H9 (cell line): ENCODE measurements around the gene FARP2. TPM values are rescaled to one million over a fixed set of nuclear protein-coding genes. Genes with fewer than 3 reads are reported as not detected.
A peak's percentile ranks its signal among the peaks of the same experiment; 100 is the strongest.

Source experiments
- DNase-seq: peaks from one replicate; pipeline ENCODE4 v3.0.0-alpha.2; 2017
- H2AFZ ChIP-seq: one replicate; pipeline ENCODE4 v1.6.1; 2013; ENCODE audit warnings: mild to moderate bottlenecking, low read length, control low read depth, moderate library complexity
- H2AK5ac ChIP-seq: 2 replicates; pipeline ENCODE4 v1.6.1; 2013; ENCODE audit warnings: low read length, control low read depth, mixed read lengths; ENCODE audit not compliant: insufficient read length
- H2BK120ac ChIP-seq: one replicate; pipeline ENCODE4 v1.6.1; 2013; ENCODE audit warnings: low read depth, mild to moderate bottlenecking, low read length, control low read depth, inconsistent platforms; ENCODE audit not compliant: poor library complexity, severe bottlenecking
- H2BK12ac ChIP-seq: 2 replicates; pipeline ENCODE4 v1.6.1; 2013; ENCODE audit warnings: low read length, control low read depth, mixed read lengths, low read depth; ENCODE audit not compliant: insufficient read length
- H2BK15ac ChIP-seq: 2 replicates; pipeline ENCODE4 v1.6.1; 2013; ENCODE audit warnings: low read depth, low read length, control low read depth
- H2BK20ac ChIP-seq: one replicate; pipeline ENCODE4 v1.6.1; 2013; ENCODE audit warnings: low read depth, mild to moderate bottlenecking, low read length, control low read depth, inconsistent platforms; ENCODE audit not compliant: poor library complexity, severe bottlenecking
- H2BK5ac ChIP-seq: 2 replicates; pipeline ENCODE4 v1.6.1; 2013; ENCODE audit warnings: low read length, control low read depth, mixed read lengths; ENCODE audit not compliant: insufficient read length
- H3K14ac ChIP-seq: 2 replicates; pipeline ENCODE4 v1.6.1; 2013; ENCODE audit warnings: low read length, control low read depth; ENCODE audit not compliant: insufficient read depth
- H3K18ac ChIP-seq: 2 replicates; pipeline ENCODE4 v1.6.1; 2013; ENCODE audit warnings: low read depth, mild to moderate bottlenecking, mixed read lengths, low read length, control low read depth; ENCODE audit not compliant: insufficient read length
- H3K23ac ChIP-seq: 2 replicates; pipeline ENCODE4 v1.6.1; 2013; ENCODE audit warnings: low read length, control low read depth, mixed read lengths, low read depth; ENCODE audit not compliant: insufficient read length
- H3K23me2 ChIP-seq: 2 replicates; pipeline ENCODE4 v1.6.1; 2013; ENCODE audit warnings: low read depth, mild to moderate bottlenecking, mixed read lengths, low read length, control low read depth; ENCODE audit not compliant: insufficient read length, poor library complexity, severe bottlenecking
- H3K27ac ChIP-seq: 2 replicates; pipeline ENCODE4 v1.5.1; 2013; ENCODE audit warnings: low read length, control low read depth, mixed read lengths, low read depth; ENCODE audit not compliant: insufficient read length
- H3K27me3 ChIP-seq: 2 replicates; pipeline ENCODE4 v1.6.1; 2013; ENCODE audit warnings: low read length, control low read depth, inconsistent platforms; ENCODE audit not compliant: insufficient read depth
- H3K4ac ChIP-seq: 2 replicates; pipeline ENCODE4 v1.6.1; 2013; ENCODE audit warnings: low read depth, mild to moderate bottlenecking, control low read depth, inconsistent platforms, low read length, moderate library complexity
- H3K4me1 ChIP-seq: 2 replicates; pipeline ENCODE4 v1.6.1; 2013; ENCODE audit warnings: low read length, control low read depth, inconsistent platforms; ENCODE audit not compliant: insufficient read depth
- H3K4me2 ChIP-seq: 2 replicates; pipeline ENCODE4 v1.6.1; 2013; ENCODE audit warnings: low read length, control low read depth, mixed read lengths; ENCODE audit not compliant: insufficient read length, insufficient read depth
- H3K56ac ChIP-seq: 2 replicates; pipeline ENCODE4 v1.6.1; 2013; ENCODE audit warnings: low read depth, mild to moderate bottlenecking, mixed read lengths, low read length, control low read depth; ENCODE audit not compliant: insufficient read length
- H3K79me1 ChIP-seq: 2 replicates; pipeline ENCODE4 v1.6.1; 2013; ENCODE audit warnings: low read depth, mild to moderate bottlenecking, moderate library complexity, low read length, control low read depth, inconsistent platforms; ENCODE audit not compliant: insufficient read depth, poor library complexity, severe bottlenecking
- H3K79me2 ChIP-seq: 2 replicates; pipeline ENCODE4 v1.6.1; 2013; ENCODE audit warnings: low read length, control low read depth, inconsistent platforms; ENCODE audit not compliant: insufficient read depth
- H3K9ac ChIP-seq: 2 replicates; pipeline ENCODE4 v1.6.1; 2013; ENCODE audit warnings: low read length, control low read depth, mixed read lengths; ENCODE audit not compliant: insufficient read length; ENCODE audit errors: extremely low read depth
- H3K9me3 ChIP-seq: one replicate; pipeline ENCODE4 v1.6.1; 2013; ENCODE audit warnings: low read depth, low read length, inconsistent platforms; ENCODE audit not compliant: control insufficient read depth
- H3T11ph ChIP-seq: one replicate; pipeline ENCODE4 v1.6.1; 2013; ENCODE audit warnings: mild to moderate bottlenecking, low read length, control low read depth, inconsistent platforms
- H4K20me1 ChIP-seq: one replicate; pipeline ENCODE4 v1.6.1; 2013; ENCODE audit not compliant: control insufficient read depth, insufficient read length, insufficient read depth
- H4K5ac ChIP-seq: 2 replicates; pipeline ENCODE4 v1.6.1; 2013; ENCODE audit warnings: low read depth, mild to moderate bottlenecking, mixed read lengths, low read length, control low read depth; ENCODE audit not compliant: insufficient read length
- H4K8ac ChIP-seq: replicated peaks from 2 replicates; pipeline ENCODE4 v1.6.1; 2013; ENCODE audit warnings: low read length, control low read depth, mixed read lengths, low read depth; ENCODE audit not compliant: insufficient read length
- H4K91ac ChIP-seq: 2 replicates; pipeline ENCODE4 v1.6.1; 2013; ENCODE audit warnings: low read depth, mild to moderate bottlenecking, moderate library complexity, mixed read lengths, low read length, control low read depth; ENCODE audit not compliant: insufficient read length
- H3K27ac Mint-ChIP-seq, 3 experiments: 2 replicates in 2 of 3; 3 replicates in 1 of 3; pipeline ENCODE4 v1.8.0; 2020 to 2021; ENCODE audit warnings: mixed read lengths in 3 of 3, mild to moderate bottlenecking in 1 of 3, moderate library complexity in 1 of 3
- H3K27me3 Mint-ChIP-seq: 2 replicates; pipeline ENCODE4 v1.8.0; 2021; ENCODE audit warnings: low read depth, mild to moderate bottlenecking, moderate library complexity, mixed read lengths
- H3K36me3 Mint-ChIP-seq, 3 experiments: 2 replicates in 2 of 3; 3 replicates in 1 of 3; pipeline ENCODE4 v1.8.0; 2020 to 2021; ENCODE audit warnings: low read depth in 3 of 3, mixed read lengths in 3 of 3; ENCODE audit not compliant: insufficient read depth in 1 of 3
- H3K4me1 Mint-ChIP-seq, 2 experiments: 2 replicates each; pipeline ENCODE4 v1.8.0; 2020; ENCODE audit warnings: mixed read lengths in 2 of 2
- H3K4me3 Mint-ChIP-seq, 2 experiments: 2 replicates in 1 of 2; 3 replicates in 1 of 2; pipeline ENCODE4 v1.8.0; 2020 to 2021; ENCODE audit warnings: mild to moderate bottlenecking in 2 of 2, mixed read lengths in 2 of 2, moderate library complexity in 1 of 2
- H3K9me3 Mint-ChIP-seq, 2 experiments: 2 replicates in 1 of 2; 3 replicates in 1 of 2; pipeline ENCODE4 v1.8.0; 2020; ENCODE audit warnings: mild to moderate bottlenecking in 2 of 2, mixed read lengths in 2 of 2, moderate library complexity in 1 of 2
- CTCF ChIP-seq: fragments of 200-600 bp; sonication (generic); conservative IDR thresholded peaks from 3 replicates; pipeline ENCODE4 v1.8.0; 2021; ENCODE audit warnings: antibody characterized with exemption, mild to moderate bottlenecking
- WGBS: extraction: QIAGEN DNeasy Blood & Tissue Kit; methylation state at CpG from one replicate; pipeline ENCODE4 v1.1.7; 2013; ENCODE audit warnings: missing lambda C conversion rate, low lambda C conversion rate, mixed read lengths; ENCODE audit not compliant: insufficient read length; ENCODE audit errors: extremely low coverage; 5-methylcytosine and 5-hydroxymethylcytosine counted together
- total RNA-seq: library from RNA; stranded (reverse); gene quantifications from 2 replicates; pipeline ENCODE4 v1.2.1, GENCODE V29; 2021

The FARP2 gene
- total RNA-seq, 1 experiment from 2014 or later = 33.9 TPM

GRCh38 chr2:241538838-241539615, 182.9 kb downstream of the FARP2 start:
- peak overlapping the region in 1 of 2 experiments; percentile 1; a peak in 2 of 5 replicates for H3K4me3 Mint-ChIP-seq
- peaks cover 3 to 13% of the 10 kb centered on the region in 2 experiments; a peak in 3 of 4 replicates for H3K4me1 Mint-ChIP-seq
- no peak for TF ChIP-seq CTCF
- H3K9me3 Mint-ChIP-seq = peaks cover 2% of the 10 kb centered on the region in 2 experiments; a peak in 1 of 5 replicates
- Histone ChIP-seq H3K27me3 (peaks cover 16% of the 10 kb centered on the region; the same call in 1 of the 2 replicates), H2BK5ac (no peak overlapping the region), H4K20me1 (no peaks in the 10 kb centered on the region), H3K23ac (no peak overlapping the region), H3K23me2 (peaks cover 11% of the 10 kb centered on the region), H3K27ac (no peak overlapping the region), H3K56ac (no peak overlapping the region), H3K4me2 (no peak overlapping the region), H4K91ac (no peak overlapping the region), H3K79me2 (no peaks in the 10 kb centered on the region), H4K8ac (no peak overlapping the region), H4K5ac (no peak overlapping the region), H2BK12ac (no peak overlapping the region), H3K4ac (no peak overlapping the region), H2AK5ac (no peak overlapping the region), H3K9ac (no peak overlapping the region), H2BK15ac (no peak overlapping the region), H3K9me3 (no peaks in the 10 kb centered on the region), H3K4me1 (no peaks in the 10 kb centered on the region), H3K14ac (no peak overlapping the region; the same call in 1 of the 2 replicates), H2AFZ (no peak overlapping the region), H3K79me1 (no peaks in the 10 kb centered on the region), H3K18ac (no peak overlapping the region), H2BK20ac (no peak overlapping the region), H3T11ph (no peak overlapping the region), H2BK120ac (no peak overlapping the region)
- no CpG with 5 or more reads among the region's 15 CpGs for WGBS
- no peaks in the 10 kb centered on the region for H3K36me3 Mint-ChIP-seq
- no peak for DNase-seq
- H3K27me3 Mint-ChIP-seq = peaks cover 46% of the 10 kb centered on the region
- H3K27ac Mint-ChIP-seq = peak overlapping the region in 1 of 3 experiments; percentile 62; a peak in 2 of 7 replicates
